CD4-positive, alpha-beta T cell (primary cell): ENCODE measurements around the gene MTX2. TPM values are rescaled to one million over a fixed set of nuclear protein-coding genes. Genes with fewer than 3 reads are reported as not detected.

ENCODE experiments used
- ATAC-seq: fragments of 200-7000 bp; cut with Tn5 transposase; one replicate; pipeline ENCODE4 v1.10.0; 2022; ENCODE audit warnings: mild to moderate bottlenecking; ENCODE audit not compliant: poor library complexity
- CTCF ChIA-PET: fragments of 350-600 bp; sonication (Branson Sonifier 250); formaldehyde crosslinking; loops from one replicate; lab custom pipeline; 2021; ENCODE audit warnings: antibody characterized with exemption, inconsistent platforms; lab: Charles Lee
- POLR2A ChIA-PET: fragments of 350-600 bp; sonication (Branson Sonifier 250); formaldehyde crosslinking; loops from one replicate; lab custom pipeline; 2021; ENCODE audit warnings: antibody characterized with exemption, inconsistent platforms; lab: Charles Lee
- DNase-seq, 14 experiments: peaks; one replicate each; pipeline ENCODE4 v3.0.0-alpha.2; 2013 to 2020; ENCODE audit warnings: mixed read lengths in 2 of 14
- H3K27ac ChIP-seq, 2 donors: one replicate each; pipeline versions ENCODE4 v1.5.1 to v1.7.0; 2013; ENCODE audit warnings: low read length in 2 of 2, low read depth in 1 of 2, mild to moderate bottlenecking in 1 of 2
- H3K27me3 ChIP-seq, 2 experiments: 1 replicate in 1 of 2; 2 replicates in 1 of 2; pipeline versions ENCODE4 v1.6.1 to v1.7.0; 2013; ENCODE audit warnings: low read length in 2 of 2, control low read depth in 1 of 2, mild to moderate bottlenecking in 1 of 2, moderate library complexity in 1 of 2; ENCODE audit not compliant: insufficient read depth in 2 of 2, control insufficient read depth in 1 of 2
- H3K36me3 ChIP-seq: one replicate; pipeline ENCODE4 v1.6.1; 2013; ENCODE audit warnings: low read length, control low read depth; ENCODE audit not compliant: insufficient read depth
- H3K4me1 ChIP-seq: one replicate; pipeline ENCODE4 v1.6.1; 2013; ENCODE audit warnings: low read length, control low read depth; ENCODE audit not compliant: insufficient read depth
- H3K4me3 ChIP-seq: one replicate; pipeline ENCODE4 v1.5.1; 2013; ENCODE audit warnings: mild to moderate bottlenecking, low read length, moderate library complexity
- H3K9me3 ChIP-seq, 2 experiments: 1 replicate in 1 of 2; 2 replicates in 1 of 2; pipeline versions ENCODE4 v1.6.1 to v1.7.0; 2013; ENCODE audit warnings: low read length in 2 of 2, mild to moderate bottlenecking in 2 of 2, control low read depth in 1 of 2, moderate library complexity in 1 of 2; ENCODE audit not compliant: control insufficient read depth in 1 of 2, insufficient read depth in 1 of 2
- H3K27ac Mint-ChIP-seq: one replicate; pipeline ENCODE4 v1.8.0; 2020; ENCODE audit warnings: mixed read lengths
- H3K27me3 Mint-ChIP-seq: one replicate; pipeline ENCODE4 v1.8.0; 2021; ENCODE audit warnings: mixed read lengths
- H3K36me3 Mint-ChIP-seq: one replicate; pipeline ENCODE4 v1.8.0; 2021; ENCODE audit warnings: low read depth, mixed read lengths
- H3K4me1 Mint-ChIP-seq: one replicate; pipeline ENCODE4 v1.8.0; 2021; ENCODE audit warnings: low read depth, mixed read lengths
- H3K4me3 Mint-ChIP-seq: one replicate; pipeline ENCODE4 v1.8.0; 2020; ENCODE audit warnings: mild to moderate bottlenecking, mixed read lengths
- H3K9me3 Mint-ChIP-seq: one replicate; pipeline ENCODE4 v1.8.0; 2020; ENCODE audit warnings: mixed read lengths
- CTCF ChIP-seq: fragments of 200-600 bp; IDR thresholded peaks from one replicate; pipeline ENCODE4 v1.8.0; 2022; ENCODE audit warnings: antibody characterized with exemption, mild to moderate bottlenecking
- intact Hi-C, 2 experiments: fragments of 100-400 bp; cut with DNase I in 1 of 2; cut with micrococcal nuclease in 1 of 2; formaldehyde crosslinking; loops; one replicate each; pipeline versions ENCODE4 v1.15.1 to v1.9.0; 2023 to 2025; cut with DNase I, micrococcal nuclease
- total RNA-seq, 174 experiments: library from RNA in 2 of 174; stranded (reverse) in 2 of 174; gene quantifications; one replicate each; pipeline ENCODE4 v1.2.3 and lab custom pipeline; 2021 to 2026

Gene MTX2
- total RNA-seq, 2 experiments from 2014 or later: 5.0 to 5.2 TPM

GRCh38 chr2:176247859-176248258 lies 21.4 kb upstream of the MTX2 start:
- Histone ChIP-seq H3K4me1 (no peaks in the 10 kb centered on the region), H3K27ac (no peak overlapping the region), H3K27me3 (peaks cover 10 to 28% of the 10 kb centered on the region in 2 experiments), H3K36me3 (no peaks in the 10 kb centered on the region), H3K9me3 (no peaks in the 10 kb centered on the region), H3K4me3 (no peak overlapping the region)
- Mint-ChIP-seq H3K9me3 (peaks cover 2% of the 10 kb centered on the region), H3K27ac (no peak overlapping the region), H3K4me3 (no peak overlapping the region), H3K27me3 (peaks cover 30% of the 10 kb centered on the region), H3K36me3 (no peaks in the 10 kb centered on the region), H3K4me1 (no peaks in the 10 kb centered on the region)
- no peak for TF ChIP-seq CTCF
- intact Hi-C loops: no loop called here
- no peak for DNase-seq
- CTCF ChIA-PET: no interaction called here
- ATAC-seq: no peak
- POLR2A ChIA-PET: no interaction called here

- Mint-ChIP-seq H3K4me1 (no peaks in the 10 kb centered on the region), H3K27ac (no peak overlapping the region), H3K27me3 (peaks cover 47% of the 10 kb centered on the region), H3K4me3 (no peak overlapping the region), H3K36me3 (no peaks in the 10 kb centered on the region), H3K9me3 (peaks cover 2% of the 10 kb centered on the region)
- Histone ChIP-seq H3K27me3 (peaks cover 5 to 14% of the 10 kb centered on the region in 2 experiments), H3K36me3 (no peaks in the 10 kb centered on the region), H3K27ac (no peak overlapping the region), H3K9me3 (peaks cover 0 to 3% of the 10 kb centered on the region in 2 experiments), H3K4me1 (no peaks in the 10 kb centered on the region), H3K4me3 (no peak overlapping the region)
- ATAC-seq: no peak
- no peak for DNase-seq
- intact Hi-C loops: no loop called here
- no peak for TF ChIP-seq CTCF
- ChIA-PET CTCF (no interaction called here), POLR2A (no interaction called here)
Observed at GRCh38 chr2:176251928-176252327, 17.3 kb upstream of the MTX2 start.

GRCh38 chr2:176260689-176261088 lies 8.6 kb upstream of the MTX2 start:
- no peak overlapping the region for H3K27ac ChIP-seq
- intact Hi-C loops: no loop called here
- Mint-ChIP-seq H3K36me3 (no peaks in the 10 kb centered on the region), H3K9me3 (no peaks in the 10 kb centered on the region), H3K27ac (no peak overlapping the region), H3K4me3 (no peak overlapping the region), H3K27me3 (peaks cover 38% of the 10 kb centered on the region), H3K4me1 (no peaks in the 10 kb centered on the region)
- H3K36me3 ChIP-seq: no peaks in the 10 kb centered on the region
- no peaks in the 10 kb centered on the region for H3K9me3 ChIP-seq
- H3K4me3 ChIP-seq: no peak overlapping the region
- no peak for DNase-seq
- H3K27me3 ChIP-seq: peaks cover 0 to 12% of the 10 kb centered on the region in 2 experiments
- no peak for ATAC-seq
- CTCF ChIA-PET: no interaction called here
- POLR2A ChIA-PET: no interaction called here
- H3K4me1 ChIP-seq: no peaks in the 10 kb centered on the region
- TF ChIP-seq CTCF: no peak
